K562 (cell line): ENCODE measurements around the gene FAM20B. TPM values are rescaled to one million over a fixed set of nuclear protein-coding genes. Genes with fewer than 3 reads are reported as not detected.

Source experiments
- ARHGAP35 ChIP-seq: fragments of 450-650 bp; IDR thresholded peaks from 2 replicates; pipeline ENCODE4 v1.6.1; 2018; ENCODE audit not compliant: partially characterized antibody
- HDAC1 ChIP-seq, 2 experiments: fragments of 450-650 bp; IDR thresholded peaks; 2 replicates each; pipeline ENCODE4 v1.6.1; 2016 to 2017; ENCODE audit warnings: inconsistent platforms in 1 of 2, mild to moderate bottlenecking in 1 of 2, moderate library complexity in 1 of 2
- MTA1 ChIP-seq: fragments of 450-650 bp; IDR thresholded peaks from 2 replicates; pipeline ENCODE4 v1.6.1; 2017; ENCODE audit warnings: borderline replicate concordance
- NELFE ChIP-seq: IDR thresholded peaks from 2 replicates; pipeline ENCODE4 v1.6.1; 2011; ENCODE audit warnings: mild to moderate bottlenecking; ENCODE audit not compliant: insufficient read depth, insufficient read length
- NEUROD1 ChIP-seq: fragments of 150-350 bp; IDR thresholded peaks from 2 replicates; pipeline ENCODE4 v1.6.1; 2014; ENCODE audit warnings: borderline replicate concordance, low read length, low read depth; ENCODE audit not compliant: partially characterized antibody
- NFRKB ChIP-seq: fragments of 450-650 bp; IDR thresholded peaks from 2 replicates; pipeline ENCODE4 v1.6.1; 2016; ENCODE audit warnings: low read depth
- RFX1 ChIP-seq: fragments of 450-650 bp; IDR thresholded peaks from 2 replicates; pipeline ENCODE4 v1.6.1; 2016; ENCODE audit warnings: mild to moderate bottlenecking, moderate library complexity
- SREBF1 ChIP-seq: fragments of 150-350 bp; IDR thresholded peaks from 2 replicates; pipeline ENCODE4 v1.6.1; 2014; ENCODE audit warnings: antibody characterized with exemption, low read depth, low read length, borderline replicate concordance
- ZNF586 ChIP-seq: fragments of 450-650 bp; formaldehyde crosslinking; conservative IDR thresholded peaks from 2 replicates; pipeline ENCODE4 v1.4.0; 2020; ENCODE audit warnings: mild to moderate bottlenecking, moderate library complexity
- ZNF785 ChIP-seq: fragments of 250-450 bp; sonication (Bioruptor Pico); IDR thresholded peaks from 2 replicates; pipeline ENCODE4 v1.4.0; 2020; ENCODE audit warnings: mild to moderate bottlenecking
- ZNF830 ChIP-seq: fragments of 250-450 bp; sonication (Bioruptor Pico); IDR thresholded peaks from 2 replicates; pipeline ENCODE4 v1.5.0; 2021; ENCODE audit warnings: mild to moderate bottlenecking
- polyA plus RNA-seq, 8 experiments: library from polyadenylated mRNA; depleted of rRNA in 4 of 8; stranded (reverse) in 5 of 8; unstranded in 3 of 8; fragments of >200 nt; fragmentation: Nextera tagmentation in 2 of 8; fragmentation: Illumina TruSeq in 1 of 8; extraction: Ambion mirVana in 2 of 8; extraction: Trizol in 1 of 8; gene quantifications; 2 replicates each; pipeline versions ENCODE4 v1.2.1 to v1.2.3, GENCODE V29; 2011 to 2014; ENCODE audit warnings: inconsistent platforms in 1 of 8, missing spikeins in 1 of 8
- total RNA-seq, 7 experiments: library from RNA; depleted of rRNA in 6 of 7; stranded (reverse); fragments of >200 nt in 6 of 7; fragmentation: Illumina TruSeq in 2 of 7; extraction: Trizol in 2 of 7; gene quantifications; 2 replicates each; pipeline versions ENCODE4 v1.2.1 to v1.2.3, GENCODE V29; 2011 to 2021; ENCODE audit warnings: low replicate concordance in 1 of 7
- TF ChIP-seq, protein P1 (sequence below): fragments of 250-450 bp; sonication (Bioruptor Pico); IDR thresholded peaks from 2 replicates; pipeline ENCODE4 v1.9.0; 2021; ENCODE audit warnings: mild to moderate bottlenecking, inconsistent platforms
- TF ChIP-seq, protein P2 (sequence below): fragments of 250-450 bp; sonication (Bioruptor Pico); IDR thresholded peaks from 2 replicates; pipeline ENCODE4 v1.5.0; 2022; ENCODE audit warnings: mild to moderate bottlenecking
- TF ChIP-seq, protein P3 (sequence below): IDR thresholded peaks from 3 replicates; pipeline ENCODE4 v1.6.1; 2011; ENCODE audit warnings: borderline replicate concordance, mild to moderate bottlenecking, moderate library complexity; ENCODE audit not compliant: insufficient read length; ENCODE audit errors: extremely low read depth
- TF ChIP-seq, protein P4 (sequence below): fragments of 450-650 bp; formaldehyde crosslinking; IDR thresholded peaks from 2 replicates; pipeline ENCODE4 v1.4.0; 2020; ENCODE audit warnings: mild to moderate bottlenecking, moderate library complexity

Gene FAM20B
- total and polyA plus RNA-seq, 9 of the 15 experiments (the other 6 are each of a cell fraction or from before 2014, with no cell fraction given), result 7.2 to 67.5 (median 42.9) TPM

DNA sequence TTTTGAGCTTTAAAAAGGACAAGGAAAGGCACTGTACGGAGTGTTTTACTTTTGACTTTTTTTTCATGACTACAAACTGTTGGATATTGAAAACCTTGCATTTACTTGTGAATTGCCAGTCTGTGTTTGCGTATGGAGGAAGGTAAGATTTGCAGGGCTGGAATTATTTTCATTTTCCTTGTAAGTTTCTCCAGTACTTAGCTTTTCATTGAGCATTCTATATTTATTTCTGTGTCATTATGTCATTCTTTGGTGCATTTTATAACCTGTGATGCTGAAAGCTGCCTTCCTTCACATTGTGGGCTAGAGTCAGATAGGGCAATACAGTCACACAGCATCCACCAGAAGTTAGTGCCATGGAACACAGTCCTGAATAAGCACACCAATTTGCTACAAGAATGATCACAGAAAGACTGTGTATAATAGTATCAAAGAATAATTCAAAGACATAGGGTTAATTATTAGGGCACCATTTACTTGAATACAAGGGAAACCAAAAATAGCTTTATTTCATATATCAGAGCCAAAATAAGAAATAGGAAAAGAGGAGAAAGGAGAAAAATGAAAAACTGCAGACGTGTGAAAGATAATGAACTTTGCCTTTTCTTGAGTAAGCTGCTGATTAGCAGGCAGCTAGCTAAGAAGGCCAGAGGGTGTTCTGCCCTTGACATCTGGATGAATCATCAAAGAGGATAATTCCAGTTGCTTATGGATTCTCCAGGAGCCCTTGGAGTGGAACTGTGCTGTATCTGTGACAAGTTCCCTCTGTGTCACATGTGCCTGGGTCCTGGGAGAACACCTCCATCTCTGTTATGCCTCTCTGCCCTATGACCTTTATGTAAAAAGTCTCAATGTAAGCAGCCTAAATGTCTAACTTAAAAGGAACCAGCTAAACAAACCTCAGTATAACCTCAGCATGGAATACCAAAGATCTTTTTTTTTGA lies 8.0 kb upstream of the FAM20B start (continued):
- TF ChIP-seq ZNF830 (CRISPR knock-in tag) (no peak), HDAC1 (IDR thresholded peaks at IDR 0.05) (peak in 1 of 2 experiments; percentile 59; a peak in 2 of 4 replicates), MTA1 (0 out of 2 replicates have a peak, but pooled peaks have one; percentile 39), ARHGAP35 (no peak), SREBF1 (no peak), NEUROD1 (no peak), ZNF586 (no peak), NELFE (no peak), RFX1 (no peak), NFRKB (no peak), ZNF785 (CRISPR knock-in tag) (no peak)
- TF ChIP-seq, protein P1, sequence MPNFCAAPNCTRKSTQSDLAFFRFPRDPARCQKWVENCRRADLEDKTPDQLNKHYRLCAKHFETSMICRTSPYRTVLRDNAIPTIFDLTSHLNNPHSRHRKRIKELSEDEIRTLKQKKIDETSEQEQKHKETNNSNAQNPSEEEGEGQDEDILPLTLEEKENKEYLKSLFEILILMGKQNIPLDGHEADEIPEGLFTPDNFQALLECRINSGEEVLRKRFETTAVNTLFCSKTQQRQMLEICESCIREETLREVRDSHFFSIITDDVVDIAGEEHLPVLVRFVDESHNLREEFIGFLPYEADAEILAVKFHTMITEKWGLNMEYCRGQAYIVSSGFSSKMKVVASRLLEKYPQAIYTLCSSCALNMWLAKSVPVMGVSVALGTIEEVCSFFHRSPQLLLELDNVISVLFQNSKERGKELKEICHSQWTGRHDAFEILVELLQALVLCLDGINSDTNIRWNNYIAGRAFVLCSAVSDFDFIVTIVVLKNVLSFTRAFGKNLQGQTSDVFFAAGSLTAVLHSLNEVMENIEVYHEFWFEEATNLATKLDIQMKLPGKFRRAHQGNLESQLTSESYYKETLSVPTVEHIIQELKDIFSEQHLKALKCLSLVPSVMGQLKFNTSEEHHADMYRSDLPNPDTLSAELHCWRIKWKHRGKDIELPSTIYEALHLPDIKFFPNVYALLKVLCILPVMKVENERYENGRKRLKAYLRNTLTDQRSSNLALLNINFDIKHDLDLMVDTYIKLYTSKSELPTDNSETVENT, result no peak
- TF ChIP-seq, protein P2, sequence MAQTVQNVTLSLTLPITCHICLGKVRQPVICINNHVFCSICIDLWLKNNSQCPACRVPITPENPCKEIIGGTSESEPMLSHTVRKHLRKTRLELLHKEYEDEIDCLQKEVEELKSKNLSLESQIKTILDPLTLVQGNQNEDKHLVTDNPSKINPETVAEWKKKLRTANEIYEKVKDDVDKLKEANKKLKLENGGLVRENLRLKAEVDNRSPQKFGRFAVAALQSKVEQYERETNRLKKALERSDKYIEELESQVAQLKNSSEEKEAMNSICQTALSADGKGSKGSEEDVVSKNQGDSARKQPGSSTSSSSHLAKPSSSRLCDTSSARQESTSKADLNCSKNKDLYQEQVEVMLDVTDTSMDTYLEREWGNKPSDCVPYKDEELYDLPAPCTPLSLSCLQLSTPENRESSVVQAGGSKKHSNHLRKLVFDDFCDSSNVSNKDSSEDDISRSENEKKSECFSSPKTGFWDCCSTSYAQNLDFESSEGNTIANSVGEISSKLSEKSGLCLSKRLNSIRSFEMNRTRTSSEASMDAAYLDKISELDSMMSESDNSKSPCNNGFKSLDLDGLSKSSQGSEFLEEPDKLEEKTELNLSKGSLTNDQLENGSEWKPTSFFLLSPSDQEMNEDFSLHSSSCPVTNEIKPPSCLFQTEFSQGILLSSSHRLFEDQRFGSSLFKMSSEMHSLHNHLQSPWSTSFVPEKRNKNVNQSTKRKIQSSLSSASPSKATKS (CRISPR knock-in tag), result no peak
- TF ChIP-seq, protein P3, sequence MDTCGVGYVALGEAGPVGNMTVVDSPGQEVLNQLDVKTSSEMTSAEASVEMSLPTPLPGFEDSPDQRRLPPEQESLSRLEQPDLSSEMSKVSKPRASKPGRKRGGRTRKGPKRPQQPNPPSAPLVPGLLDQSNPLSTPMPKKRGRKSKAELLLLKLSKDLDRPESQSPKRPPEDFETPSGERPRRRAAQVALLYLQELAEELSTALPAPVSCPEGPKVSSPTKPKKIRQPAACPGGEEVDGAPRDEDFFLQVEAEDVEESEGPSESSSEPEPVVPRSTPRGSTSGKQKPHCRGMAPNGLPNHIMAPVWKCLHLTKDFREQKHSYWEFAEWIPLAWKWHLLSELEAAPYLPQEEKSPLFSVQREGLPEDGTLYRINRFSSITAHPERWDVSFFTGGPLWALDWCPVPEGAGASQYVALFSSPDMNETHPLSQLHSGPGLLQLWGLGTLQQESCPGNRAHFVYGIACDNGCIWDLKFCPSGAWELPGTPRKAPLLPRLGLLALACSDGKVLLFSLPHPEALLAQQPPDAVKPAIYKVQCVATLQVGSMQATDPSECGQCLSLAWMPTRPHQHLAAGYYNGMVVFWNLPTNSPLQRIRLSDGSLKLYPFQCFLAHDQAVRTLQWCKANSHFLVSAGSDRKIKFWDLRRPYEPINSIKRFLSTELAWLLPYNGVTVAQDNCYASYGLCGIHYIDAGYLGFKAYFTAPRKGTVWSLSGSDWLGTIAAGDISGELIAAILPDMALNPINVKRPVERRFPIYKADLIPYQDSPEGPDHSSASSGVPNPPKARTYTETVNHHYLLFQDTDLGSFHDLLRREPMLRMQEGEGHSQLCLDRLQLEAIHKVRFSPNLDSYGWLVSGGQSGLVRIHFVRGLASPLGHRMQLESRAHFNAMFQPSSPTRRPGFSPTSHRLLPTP, result no peak
- TF ChIP-seq, protein P4, sequence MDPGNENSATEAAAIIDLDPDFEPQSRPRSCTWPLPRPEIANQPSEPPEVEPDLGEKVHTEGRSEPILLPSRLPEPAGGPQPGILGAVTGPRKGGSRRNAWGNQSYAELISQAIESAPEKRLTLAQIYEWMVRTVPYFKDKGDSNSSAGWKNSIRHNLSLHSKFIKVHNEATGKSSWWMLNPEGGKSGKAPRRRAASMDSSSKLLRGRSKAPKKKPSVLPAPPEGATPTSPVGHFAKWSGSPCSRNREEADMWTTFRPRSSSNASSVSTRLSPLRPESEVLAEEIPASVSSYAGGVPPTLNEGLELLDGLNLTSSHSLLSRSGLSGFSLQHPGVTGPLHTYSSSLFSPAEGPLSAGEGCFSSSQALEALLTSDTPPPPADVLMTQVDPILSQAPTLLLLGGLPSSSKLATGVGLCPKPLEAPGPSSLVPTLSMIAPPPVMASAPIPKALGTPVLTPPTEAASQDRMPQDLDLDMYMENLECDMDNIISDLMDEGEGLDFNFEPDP (CRISPR knock-in tag), result no peak
